ENCODE results near the gene RIF1.

RIF1 gene

GRCh38 chr2:151475071-151475470 is 65.4 kb downstream of the RIF1 start:
- H3K79me2 ChIP-seq (ENCODE audit: control insufficient read depth, low read length) = peaks cover 9% of the 10 kb centered on the region; the same call in 1 of the 2 replicates
- H3K4me3 ChIP-seq (ENCODE audit: low read length) = no peak overlapping the region
- no peaks in the 10 kb centered on the region for H3K27me3 ChIP-seq (ENCODE audit: control insufficient read depth, low read length)
- no peak overlapping the region for H3K4me2 ChIP-seq (ENCODE audit: low read length)
- no peak for TF ChIP-seq EZH2phosphoT487 (IDR thresholded peaks at IDR 0.05; ENCODE audit: borderline replicate concordance, low read length)
- TF ChIP-seq, protein P1, sequence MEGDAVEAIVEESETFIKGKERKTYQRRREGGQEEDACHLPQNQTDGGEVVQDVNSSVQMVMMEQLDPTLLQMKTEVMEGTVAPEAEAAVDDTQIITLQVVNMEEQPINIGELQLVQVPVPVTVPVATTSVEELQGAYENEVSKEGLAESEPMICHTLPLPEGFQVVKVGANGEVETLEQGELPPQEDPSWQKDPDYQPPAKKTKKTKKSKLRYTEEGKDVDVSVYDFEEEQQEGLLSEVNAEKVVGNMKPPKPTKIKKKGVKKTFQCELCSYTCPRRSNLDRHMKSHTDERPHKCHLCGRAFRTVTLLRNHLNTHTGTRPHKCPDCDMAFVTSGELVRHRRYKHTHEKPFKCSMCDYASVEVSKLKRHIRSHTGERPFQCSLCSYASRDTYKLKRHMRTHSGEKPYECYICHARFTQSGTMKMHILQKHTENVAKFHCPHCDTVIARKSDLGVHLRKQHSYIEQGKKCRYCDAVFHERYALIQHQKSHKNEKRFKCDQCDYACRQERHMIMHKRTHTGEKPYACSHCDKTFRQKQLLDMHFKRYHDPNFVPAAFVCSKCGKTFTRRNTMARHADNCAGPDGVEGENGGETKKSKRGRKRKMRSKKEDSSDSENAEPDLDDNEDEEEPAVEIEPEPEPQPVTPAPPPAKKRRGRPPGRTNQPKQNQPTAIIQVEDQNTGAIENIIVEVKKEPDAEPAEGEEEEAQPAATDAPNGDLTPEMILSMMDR (IDR thresholded peaks at IDR 0.05; ENCODE audit: low read depth, low read length, poor library complexity, severe bottlenecking) = no peak
- H3F3A ChIP-seq (ENCODE audit: control insufficient read depth, insufficient read depth) = no peaks in the 10 kb centered on the region
- H3K4me1 ChIP-seq (ENCODE audit: control insufficient read depth, low read length) = no peaks in the 10 kb centered on the region
- no peak overlapping the region for H3K27ac ChIP-seq (ENCODE audit: low read depth, low read length)
- H3K9me2 ChIP-seq (replicated peaks; ENCODE audit: control insufficient read depth, low read length) = no peaks in the 10 kb centered on the region
- H3K36me3 ChIP-seq (ENCODE audit: control insufficient read depth, low read length) = peaks cover 83% of the 10 kb centered on the region
- H4K20me1 ChIP-seq (ENCODE audit: control insufficient read depth, insufficient read depth, low read depth, low read length) = no peaks in the 10 kb centered on the region
- H3K9me3 ChIP-seq (ENCODE audit: control insufficient read depth, insufficient read depth, low read length) = no peaks in the 10 kb centered on the region

DNA sequence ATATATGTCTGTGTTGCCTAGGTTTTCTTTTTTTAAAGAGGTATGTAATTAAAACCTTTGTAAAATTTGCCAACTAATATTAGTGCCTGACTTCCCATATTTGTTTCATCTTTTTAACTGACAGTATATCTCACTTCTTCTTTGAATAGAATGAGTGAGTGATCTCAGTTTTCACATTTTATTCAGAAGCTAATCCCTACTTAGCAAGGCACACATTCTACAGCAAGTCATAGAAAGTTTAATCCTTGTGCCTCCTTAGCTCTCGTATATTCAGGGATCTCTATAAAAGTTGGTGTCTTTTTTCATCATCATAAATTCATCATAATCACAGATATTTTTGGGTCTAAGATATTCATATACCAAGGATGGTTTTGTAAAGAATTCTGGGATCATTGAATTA is 66.6 kb downstream of the RIF1 start:
- Histone ChIP-seq H3K9me2 (replicated peaks; ENCODE audit: control insufficient read depth, low read length) (no peaks in the 10 kb centered on the region), H3F3A (ENCODE audit: control insufficient read depth, insufficient read depth) (no peaks in the 10 kb centered on the region), H3K4me1 (ENCODE audit: control insufficient read depth, low read length) (no peaks in the 10 kb centered on the region), H3K4me2 (ENCODE audit: low read length) (no peak overlapping the region), H4K20me1 (ENCODE audit: control insufficient read depth, insufficient read depth, low read depth, low read length) (no peaks in the 10 kb centered on the region), H3K79me2 (ENCODE audit: control insufficient read depth, low read length) (peaks cover 7% of the 10 kb centered on the region; the same call in 1 of the 2 replicates), H3K36me3 (ENCODE audit: control insufficient read depth, low read length) (peaks cover 84% of the 10 kb centered on the region), H3K4me3 (ENCODE audit: low read length) (no peak overlapping the region), H3K27me3 (ENCODE audit: control insufficient read depth, low read length) (no peaks in the 10 kb centered on the region), H3K9me3 (ENCODE audit: control insufficient read depth, insufficient read depth, low read length) (no peaks in the 10 kb centered on the region), H3K27ac (ENCODE audit: low read depth, low read length) (no peak overlapping the region)
- TF ChIP-seq, protein P1 (IDR thresholded peaks at IDR 0.05; ENCODE audit: low read depth, low read length, poor library complexity, severe bottlenecking) = no peak
- TF ChIP-seq EZH2phosphoT487 (IDR thresholded peaks at IDR 0.05; ENCODE audit: borderline replicate concordance, low read length) = no peak

GRCh38 chr2:151478011-151478410 is 68.3 kb downstream of the RIF1 start:
- H3K79me2 ChIP-seq (ENCODE audit: control insufficient read depth, low read length) = peaks cover 7% of the 10 kb centered on the region; the same call in 1 of the 2 replicates
- H3K9me3 ChIP-seq (ENCODE audit: control insufficient read depth, insufficient read depth, low read length) = no peaks in the 10 kb centered on the region
- no peaks in the 10 kb centered on the region for H3F3A ChIP-seq (ENCODE audit: control insufficient read depth, insufficient read depth)
- H3K4me2 ChIP-seq (ENCODE audit: low read length) = no peak overlapping the region
- no peaks in the 10 kb centered on the region for H3K27me3 ChIP-seq (ENCODE audit: control insufficient read depth, low read length)
- no peak overlapping the region for H3K4me3 ChIP-seq (ENCODE audit: low read length)
- H3K36me3 ChIP-seq (ENCODE audit: control insufficient read depth, low read length) = peaks cover 95% of the 10 kb centered on the region
- no peak overlapping the region for H3K27ac ChIP-seq (ENCODE audit: low read depth, low read length)
- TF ChIP-seq EZH2phosphoT487 (IDR thresholded peaks at IDR 0.05; ENCODE audit: borderline replicate concordance, low read length) = no peak
- TF ChIP-seq, protein P1 (IDR thresholded peaks at IDR 0.05; ENCODE audit: low read depth, low read length, poor library complexity, severe bottlenecking) = no peak
- no peaks in the 10 kb centered on the region for H4K20me1 ChIP-seq (ENCODE audit: control insufficient read depth, insufficient read depth, low read depth, low read length)
- no peaks in the 10 kb centered on the region for H3K9me2 ChIP-seq (replicated peaks; ENCODE audit: control insufficient read depth, low read length)
- no peaks in the 10 kb centered on the region for H3K4me1 ChIP-seq (ENCODE audit: control insufficient read depth, low read length)
